Activated CD4-positive, alpha-beta T cell treated with anti-CD3 and anti-CD28 coated beads for 48 hours (primary cell): ENCODE data around the gene RASA3.
"Not testable (repeated sequence)": the region's sequence is repeated elsewhere in the genome, so short reads cannot be mapped to it uniquely, and the experiment has no call there.

Experiments used
- DNase-seq: peaks from one replicate; pipeline ENCODE4 v3.0.0-alpha.2; 2020

The RASA3 gene

DNA sequence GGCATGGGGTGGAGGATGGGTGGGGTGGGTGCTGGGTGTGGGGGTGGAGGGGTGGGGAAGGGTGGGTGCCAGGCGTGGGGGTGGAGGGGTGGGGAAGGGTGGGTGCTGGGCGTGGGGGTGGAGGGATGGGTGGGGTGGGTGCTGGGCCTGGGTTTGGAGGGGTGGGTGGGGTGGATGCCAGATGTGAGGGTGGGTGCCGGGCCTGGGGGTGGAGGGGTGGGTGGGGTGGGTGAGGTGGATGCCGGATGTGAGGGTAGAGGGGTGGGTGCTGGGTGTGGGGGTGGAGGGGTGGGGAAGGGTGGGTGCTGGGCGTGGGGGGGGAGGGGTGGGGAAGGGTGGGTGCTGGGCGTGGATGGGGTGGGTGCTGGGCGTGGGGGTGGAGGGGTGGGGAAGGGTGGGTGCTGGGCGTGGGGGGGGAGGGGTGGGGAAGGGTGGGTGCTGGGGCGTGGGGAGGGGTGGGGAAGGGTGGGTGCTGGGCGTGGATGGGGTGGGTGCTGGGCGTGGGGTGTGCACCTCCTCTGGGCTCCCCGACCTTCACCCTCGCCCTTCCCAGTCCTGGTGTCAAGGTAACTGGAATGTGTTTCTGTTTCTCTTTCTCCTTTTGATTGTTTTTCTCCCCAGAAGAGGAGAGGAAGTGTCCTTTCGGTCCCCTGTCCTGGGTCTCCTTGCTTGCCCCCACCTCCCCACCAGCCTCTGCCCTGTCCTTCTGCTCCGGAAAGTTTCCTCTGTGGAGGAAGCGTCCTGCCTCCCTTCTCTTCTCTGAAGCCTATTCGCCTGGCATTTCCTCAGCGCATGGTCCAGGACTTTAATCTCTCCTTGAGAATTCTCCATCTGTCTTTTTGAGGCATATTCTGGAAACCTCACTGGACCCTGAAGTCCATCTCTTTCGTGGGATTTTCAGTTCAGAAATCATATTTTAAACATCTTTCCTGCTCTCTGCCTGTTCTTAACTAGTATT lies 23.8 kb upstream of the RASA3 start:
- no peak for DNase-seq

DNA sequence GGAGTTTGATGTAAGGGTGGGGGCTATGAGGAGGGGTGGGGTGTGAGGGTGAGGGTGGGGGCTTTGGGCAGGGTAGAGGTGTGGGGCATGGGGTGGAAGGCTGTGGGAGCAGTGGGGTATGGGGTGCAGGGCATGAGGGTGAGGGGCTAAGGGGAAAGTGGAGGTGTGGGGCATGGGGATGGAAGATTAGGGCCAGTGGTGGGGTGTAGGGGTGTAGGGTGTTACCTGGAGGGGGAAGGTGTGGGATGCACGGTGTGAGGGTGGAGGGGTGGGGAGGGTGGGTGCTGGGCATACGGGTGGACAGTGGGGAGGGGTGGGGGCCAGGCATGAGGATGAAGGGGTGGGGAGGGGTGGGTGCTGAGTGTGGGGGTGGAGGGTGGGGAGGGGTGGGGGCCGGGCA lies 22.9 kb upstream of the RASA3 start:
- no peak for DNase-seq

DNA sequence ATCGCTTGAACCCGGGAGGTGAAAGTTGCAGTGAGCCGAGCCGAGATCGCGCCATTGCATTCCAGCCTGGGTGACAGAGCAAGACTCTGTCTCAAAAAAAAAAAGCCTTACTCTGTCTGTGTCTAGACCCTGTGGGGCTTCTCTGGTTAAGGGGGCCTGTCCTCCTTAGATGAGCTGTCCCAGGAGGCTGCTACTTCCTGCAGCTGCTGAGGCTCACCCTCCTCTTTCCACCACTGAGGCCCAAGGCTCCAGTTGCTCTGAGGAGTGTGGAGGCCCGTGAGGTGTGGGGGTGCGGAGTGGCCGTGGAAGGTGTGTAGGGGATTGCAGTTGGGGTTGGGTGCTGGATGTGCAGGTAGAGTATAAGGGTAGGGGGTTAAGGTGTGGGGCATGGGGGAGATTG lies 22.1 kb upstream of the RASA3 start:
- DNase-seq = no peak

DNA sequence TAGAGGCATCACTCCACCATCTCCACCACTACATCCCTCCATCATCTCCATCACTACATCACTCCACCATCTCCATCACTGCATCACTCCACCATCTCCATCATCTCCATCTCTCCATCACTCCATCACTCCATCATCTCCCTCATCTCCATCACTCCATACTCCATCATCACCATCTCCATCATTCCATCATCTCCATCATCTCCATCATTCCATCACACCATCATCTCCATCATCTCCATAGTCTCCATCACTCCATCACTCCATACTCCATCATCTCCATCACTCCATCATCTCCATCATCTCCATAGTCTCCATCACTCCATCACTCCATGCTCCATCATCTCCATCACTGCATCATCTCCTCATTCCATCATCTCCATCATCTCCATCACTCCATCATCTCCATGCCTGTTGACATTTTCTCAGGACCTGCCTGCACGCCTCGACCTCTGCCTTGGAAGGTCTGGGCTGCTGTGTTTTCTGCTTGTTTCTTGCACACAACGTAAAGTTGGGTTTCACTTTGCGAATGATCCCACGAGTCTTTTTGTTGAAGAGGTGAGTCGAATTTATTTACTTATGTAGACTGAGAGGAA lies 21.2 kb upstream of the RASA3 start:
- DNase-seq = no peak

DNA sequence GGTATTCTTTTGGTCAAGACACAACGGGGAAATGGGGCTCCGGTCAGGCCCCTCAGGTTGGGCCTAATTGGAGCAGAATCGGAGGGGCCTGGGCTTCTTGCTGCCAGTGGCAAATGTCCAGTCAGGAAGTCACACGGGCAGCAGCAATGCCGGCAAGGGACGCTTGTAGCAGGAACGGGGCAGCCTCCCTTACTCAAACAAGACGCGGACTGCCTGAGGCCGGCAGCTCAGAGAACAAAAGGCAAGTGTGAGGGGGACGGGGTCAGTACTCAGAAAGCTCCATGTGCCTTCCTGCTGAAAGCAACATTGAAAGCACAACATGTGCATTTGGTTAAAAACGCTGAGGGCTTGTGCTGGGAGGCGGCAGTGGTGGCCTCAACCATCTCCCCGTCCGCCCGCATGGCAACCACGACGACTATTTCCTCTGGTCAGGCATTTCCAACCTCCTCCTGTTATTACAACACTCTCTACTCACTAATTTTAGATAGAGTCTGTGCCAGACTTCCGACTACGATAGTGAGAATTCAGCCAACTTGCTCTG lies 20.5 kb upstream of the RASA3 start:
- no peak for DNase-seq

DNA sequence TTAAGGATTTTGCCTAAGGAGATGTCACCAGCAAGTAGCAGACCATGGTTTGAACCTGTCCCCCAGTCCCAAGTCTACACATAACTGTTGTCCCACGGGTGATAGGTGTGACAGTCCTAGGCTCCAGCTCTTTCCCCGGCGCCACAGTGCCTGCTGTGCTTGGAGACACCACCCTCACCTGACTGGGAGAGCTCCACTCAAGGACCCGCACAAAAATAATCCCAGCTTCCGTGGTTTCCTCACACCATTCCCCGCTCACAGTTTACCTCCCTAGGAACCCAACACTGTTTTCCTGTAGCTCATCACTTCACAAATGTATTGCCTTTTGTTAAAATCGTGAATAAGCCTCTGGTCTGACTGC lies 19.8 kb upstream of the RASA3 start:
- DNase-seq = no peak

DNA sequence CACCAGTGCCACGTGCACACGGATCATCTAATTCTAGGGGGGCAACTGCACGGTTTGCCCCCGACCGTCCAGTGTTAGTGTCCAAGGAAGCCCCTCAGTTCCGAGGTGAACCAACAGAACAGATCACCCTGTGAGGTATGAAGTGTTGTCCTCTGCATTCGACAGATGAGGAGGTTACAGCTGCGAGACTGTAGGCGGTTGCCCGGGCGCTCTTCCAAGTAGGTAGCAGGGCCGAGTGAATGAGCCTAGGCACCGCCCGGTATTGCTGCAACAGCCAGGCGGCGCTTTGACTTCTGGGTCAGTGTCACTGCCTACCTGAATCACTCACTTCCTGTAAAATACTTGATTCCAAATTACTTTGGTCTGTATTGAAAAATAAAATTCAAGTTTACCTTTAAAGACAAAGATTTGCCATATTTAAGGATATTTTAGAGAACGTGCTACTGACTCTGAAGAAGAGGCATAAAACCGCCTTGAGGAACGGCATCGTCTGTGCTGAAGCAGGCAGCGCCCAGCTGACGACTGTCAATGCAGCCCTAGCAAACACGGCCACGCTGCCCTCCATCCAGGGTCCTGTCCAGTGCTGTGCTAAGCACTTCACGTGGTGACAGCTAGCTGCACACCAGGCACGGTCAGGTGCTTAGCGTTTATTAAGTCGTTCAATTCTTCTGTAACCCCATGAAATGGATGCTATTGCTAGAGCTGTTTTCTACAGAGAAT lies 19.3 kb upstream of the RASA3 start:
- DNase-seq = peak; percentile 73

DNA sequence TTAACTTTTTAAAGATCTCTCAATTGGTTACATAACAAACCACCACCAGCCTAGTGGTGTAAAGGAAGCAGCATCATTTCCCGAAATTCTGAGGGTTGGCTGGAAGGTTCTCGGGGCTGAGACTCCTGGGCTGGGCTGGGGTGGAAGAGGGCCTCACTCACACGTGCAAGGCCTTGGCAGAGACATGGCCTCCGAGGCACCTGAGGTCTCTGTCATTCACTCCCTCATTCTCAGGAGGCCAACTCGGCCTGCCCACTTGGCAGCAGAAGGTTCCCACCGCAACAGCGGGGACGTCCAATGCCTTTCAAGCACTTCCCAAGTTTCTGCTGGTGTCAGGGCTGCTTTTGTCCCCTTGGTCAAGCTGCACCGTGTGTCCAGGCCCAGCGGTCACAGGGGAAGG lies 18.6 kb upstream of the RASA3 start:
- no peak for DNase-seq

DNA sequence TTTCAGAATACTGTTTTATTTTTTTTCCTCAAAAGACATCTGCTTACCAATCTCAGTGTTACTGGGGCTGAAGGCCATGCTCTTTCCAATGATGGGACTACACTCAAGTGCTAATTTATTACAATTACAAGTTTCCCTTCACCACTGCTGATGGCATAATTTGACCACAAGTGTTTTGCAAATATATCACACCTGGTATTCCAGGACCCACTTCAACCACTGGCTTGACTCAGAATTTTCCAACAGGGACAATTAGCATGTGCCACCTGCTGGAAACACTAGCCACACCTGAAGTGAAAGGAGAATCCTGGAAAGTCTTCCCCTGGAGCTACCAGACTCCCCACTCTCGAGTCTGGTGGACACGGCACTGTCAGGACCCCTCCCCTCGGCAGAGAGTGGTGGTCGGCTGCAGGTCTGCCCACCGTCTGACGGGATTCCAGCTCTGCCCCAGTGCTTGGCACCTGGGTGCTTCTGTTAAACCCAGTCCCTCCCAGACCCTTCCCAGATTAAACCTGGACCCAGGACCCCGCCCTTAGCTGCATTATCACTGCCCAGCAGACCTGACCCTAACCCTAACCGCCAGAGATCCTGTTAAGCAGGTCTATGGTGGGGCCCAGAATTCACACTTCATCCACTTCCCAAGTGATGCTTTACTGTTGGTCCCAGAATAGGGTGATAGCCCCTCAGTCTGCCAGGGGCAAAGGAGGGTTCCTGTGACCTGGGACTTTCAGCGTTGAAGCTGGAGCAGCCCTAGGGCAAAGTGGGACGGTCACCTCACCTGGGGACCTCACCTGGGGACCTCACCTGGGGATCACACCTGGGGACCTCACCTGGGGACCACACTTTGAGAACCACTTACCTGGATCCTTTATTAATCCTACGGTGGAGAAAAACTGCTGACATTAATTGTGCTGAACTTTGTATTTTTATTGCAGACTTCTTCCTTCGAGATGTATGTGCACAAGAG lies 17.6 kb upstream of the RASA3 start:
- DNase-seq = no peak

DNA sequence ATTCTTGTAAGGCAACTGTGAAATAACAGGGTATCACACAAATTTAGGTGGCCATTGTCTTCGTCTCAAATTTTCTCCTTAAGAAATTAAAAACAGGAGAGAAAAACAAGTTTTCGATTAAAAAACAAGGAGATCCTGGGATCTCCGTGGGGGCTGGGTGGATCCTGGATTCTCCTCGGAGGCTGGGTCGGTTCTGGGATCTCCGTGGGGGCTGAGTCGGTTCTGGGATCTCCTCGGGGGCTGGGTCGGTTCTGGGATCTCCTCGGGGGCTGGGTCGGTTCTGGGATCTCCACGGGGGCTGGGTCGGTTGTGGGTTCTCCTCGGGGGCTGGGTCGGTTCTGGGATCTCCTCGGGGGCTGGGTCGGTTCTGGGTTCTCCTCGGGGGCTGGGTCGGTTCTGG lies 16.5 kb upstream of the RASA3 start:
- DNase-seq = not testable (repeated sequence)

DNA sequence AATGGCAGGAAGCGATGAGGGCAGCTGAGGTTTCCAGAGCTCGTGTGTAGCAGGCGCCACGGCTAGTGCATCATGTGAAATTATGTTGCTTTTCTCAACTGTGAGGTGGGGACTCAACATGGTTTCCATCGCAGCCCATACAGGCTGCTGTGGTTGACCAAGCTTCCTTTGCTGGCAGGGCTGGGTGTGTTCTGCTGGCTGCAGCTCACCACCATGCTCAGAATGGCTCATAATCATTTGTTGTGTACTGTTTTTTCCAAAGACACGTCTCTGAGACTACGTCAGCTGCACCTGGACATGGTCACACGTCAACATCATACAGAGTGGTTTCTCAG lies 16.1 kb upstream of the RASA3 start:
- peak; percentile 85 for DNase-seq

DNA sequence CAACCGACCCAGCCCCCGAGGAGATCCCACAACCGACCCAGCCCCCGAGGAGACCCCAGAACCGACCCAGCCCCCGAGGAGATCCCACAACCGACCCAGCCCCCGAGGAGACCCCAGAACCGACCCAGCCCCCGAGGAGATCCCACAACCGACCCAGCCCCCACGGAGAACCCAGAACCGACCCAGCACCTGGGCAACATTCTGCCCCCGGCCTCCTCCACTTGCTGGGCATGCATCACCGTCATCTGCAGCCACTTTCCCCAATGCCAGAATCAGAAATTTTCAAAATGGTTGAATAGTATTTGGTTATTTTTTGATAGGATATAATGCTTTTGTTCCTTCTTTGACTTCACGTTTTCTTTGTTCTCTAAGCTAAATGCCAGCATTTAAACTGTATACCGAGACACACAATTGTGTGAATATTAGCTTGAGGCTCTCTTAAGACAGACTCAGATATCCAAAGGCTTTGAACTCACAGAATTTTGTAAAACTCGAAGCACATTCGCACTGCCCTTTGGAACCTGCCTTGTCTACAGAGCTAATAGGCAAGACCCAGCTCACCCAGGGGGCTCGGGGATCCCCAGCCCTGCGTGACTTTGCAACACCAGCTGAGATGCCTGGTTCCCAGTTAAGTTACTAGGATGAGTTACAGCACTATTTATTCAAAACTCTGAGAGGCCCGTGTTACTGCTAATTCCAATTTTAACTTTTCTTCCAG lies 15.5 kb upstream of the RASA3 start:
- no peak for DNase-seq

DNA sequence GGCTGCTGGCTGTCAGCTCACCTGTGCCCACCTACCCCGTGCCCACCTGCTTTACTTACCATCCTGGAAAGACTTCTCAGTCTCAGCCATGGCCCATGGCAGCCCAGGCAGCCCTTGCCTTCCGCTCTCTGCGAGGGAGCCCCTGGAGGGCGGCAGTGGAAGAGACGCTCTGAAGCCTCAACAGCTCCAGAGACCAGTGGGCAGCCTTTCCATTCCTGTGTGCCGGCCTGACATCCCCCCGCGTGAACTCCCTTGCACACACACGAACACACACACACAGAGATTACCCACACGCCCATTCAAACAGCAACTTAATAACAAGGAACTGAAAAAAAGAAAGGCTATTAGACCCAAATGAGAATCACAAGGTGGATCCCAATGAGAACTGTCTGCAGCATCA lies 14.2 kb upstream of the RASA3 start:
- DNase-seq = peak; percentile 39

DNA sequence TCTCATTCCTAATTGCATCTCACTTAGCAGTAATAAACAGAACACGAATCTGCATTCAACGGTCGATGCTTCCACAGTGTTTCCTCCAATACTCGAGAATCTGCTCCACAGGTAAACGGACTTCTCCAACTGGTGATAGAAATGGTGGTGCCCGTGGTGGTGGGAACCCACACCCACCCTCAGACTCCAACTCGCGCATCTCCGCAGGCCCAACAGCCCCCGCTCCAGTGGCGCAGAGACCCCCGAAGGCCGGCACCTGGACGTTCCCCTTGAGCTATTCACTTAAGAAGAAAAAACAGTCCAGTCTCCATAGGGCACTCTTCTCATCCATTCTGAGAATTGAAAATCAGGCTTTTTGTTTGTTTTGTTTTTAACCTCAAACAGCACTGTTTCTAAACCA lies 13.8 kb upstream of the RASA3 start:
- no peak for DNase-seq

DNA sequence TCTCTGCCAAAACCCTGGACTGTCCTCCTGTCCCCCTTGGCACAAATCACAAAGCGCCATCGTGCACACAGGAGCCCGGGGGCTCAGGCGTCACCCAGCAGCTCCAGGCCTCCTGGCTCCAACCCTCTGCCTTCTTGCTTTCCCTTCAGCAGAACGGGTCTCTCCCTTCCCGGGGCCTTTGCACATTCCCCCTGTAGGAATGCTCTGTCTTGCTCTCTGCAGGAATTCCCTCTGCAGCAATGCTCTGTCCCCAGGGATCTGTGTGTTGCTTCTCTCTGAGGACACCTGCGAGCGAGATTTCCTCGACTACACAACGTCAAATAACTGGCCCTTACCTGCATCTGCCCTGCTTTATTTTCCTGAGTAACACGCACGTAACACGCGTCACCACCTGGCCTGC lies 13.3 kb upstream of the RASA3 start:
- DNase-seq = no peak

DNA sequence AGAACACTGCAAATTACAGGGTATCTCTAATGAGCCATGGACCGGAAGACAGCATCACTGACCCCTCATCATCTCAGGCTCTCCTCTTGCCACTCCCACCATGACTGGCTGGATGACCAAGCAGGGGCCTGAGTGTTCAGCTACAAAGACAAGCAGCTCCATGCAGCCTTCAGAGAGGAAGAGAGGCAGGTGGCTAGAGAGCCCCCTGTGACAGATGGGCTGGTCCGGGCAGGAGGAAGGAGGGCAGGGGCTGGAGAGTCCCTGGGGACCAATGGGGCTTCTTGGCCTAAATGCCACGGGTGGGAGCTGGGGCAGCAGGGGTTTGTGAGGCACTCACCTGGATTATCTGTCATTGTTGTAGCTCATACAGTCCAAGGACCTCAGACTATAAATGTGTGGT lies 12.8 kb upstream of the RASA3 start:
- no peak for DNase-seq

DNA sequence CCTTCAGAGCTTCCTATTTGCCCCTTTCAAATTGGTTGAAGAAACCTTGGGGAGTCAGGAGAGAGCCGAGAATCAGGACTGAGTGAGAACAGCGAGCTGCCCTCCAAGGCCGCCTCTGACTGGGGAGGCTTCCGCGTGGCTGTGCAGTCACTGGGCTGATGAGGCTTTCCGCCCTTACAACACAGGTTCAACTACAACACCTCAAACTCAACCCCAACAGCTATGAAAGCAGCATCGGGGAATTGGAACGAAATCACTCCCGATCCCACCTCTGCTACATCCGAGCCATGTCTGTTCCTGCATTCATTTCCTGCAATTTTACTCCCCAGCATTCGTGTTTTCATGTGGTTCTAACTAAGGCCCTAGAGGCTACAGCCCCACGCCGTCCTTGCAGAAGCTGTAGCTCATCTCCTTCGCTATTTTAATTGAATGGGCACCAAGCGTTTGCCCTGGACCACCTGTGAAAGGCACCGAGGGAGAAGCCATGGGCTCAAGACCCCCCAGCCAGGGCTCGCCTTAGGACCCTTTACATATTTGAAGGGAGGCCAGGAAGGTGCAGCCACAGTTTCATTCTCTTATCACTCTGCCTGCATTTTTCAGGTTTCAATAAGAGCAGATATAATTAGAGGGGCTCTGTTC lies 12.3 kb upstream of the RASA3 start:
- no peak for DNase-seq

DNA sequence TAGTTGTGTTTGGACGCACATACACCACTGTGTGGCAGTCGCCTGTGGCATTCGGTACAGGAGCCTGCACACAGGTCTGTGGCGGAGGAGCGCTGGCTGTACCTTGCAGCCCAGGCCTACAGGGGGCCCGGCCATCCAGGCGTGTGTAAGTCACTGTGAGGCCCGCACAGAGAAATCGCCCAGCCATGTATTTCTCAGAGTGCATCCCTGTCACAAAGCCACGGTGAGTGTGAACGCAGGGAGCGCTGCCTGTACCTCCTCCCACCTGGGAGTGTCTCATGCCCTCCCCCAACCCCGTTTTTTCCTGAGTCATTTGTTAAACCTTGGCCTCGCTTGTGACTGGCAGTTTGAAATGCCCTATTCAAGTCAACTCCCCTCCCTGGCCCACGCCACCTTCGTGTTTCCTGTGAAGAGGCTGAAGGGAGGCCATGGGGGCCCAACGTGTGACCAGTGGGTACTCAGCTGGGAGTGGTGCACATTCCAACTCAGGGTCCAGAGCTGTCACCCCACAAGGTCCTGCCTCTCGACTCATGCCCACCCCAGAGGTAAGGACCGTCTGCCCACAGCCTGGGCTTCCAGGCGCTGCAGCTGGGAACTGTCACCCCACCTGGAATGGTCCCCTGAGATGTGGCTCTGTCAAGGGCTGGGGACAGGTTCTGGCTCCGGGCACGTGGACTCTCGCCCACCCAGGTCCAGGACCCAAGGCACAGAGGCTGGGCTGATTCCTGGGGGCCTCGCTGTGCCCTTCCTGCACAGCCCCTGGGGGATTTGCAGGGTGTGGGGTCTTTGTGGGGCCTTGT lies 11.6 kb upstream of the RASA3 start:
- peak; percentile 71 for DNase-seq

DNA sequence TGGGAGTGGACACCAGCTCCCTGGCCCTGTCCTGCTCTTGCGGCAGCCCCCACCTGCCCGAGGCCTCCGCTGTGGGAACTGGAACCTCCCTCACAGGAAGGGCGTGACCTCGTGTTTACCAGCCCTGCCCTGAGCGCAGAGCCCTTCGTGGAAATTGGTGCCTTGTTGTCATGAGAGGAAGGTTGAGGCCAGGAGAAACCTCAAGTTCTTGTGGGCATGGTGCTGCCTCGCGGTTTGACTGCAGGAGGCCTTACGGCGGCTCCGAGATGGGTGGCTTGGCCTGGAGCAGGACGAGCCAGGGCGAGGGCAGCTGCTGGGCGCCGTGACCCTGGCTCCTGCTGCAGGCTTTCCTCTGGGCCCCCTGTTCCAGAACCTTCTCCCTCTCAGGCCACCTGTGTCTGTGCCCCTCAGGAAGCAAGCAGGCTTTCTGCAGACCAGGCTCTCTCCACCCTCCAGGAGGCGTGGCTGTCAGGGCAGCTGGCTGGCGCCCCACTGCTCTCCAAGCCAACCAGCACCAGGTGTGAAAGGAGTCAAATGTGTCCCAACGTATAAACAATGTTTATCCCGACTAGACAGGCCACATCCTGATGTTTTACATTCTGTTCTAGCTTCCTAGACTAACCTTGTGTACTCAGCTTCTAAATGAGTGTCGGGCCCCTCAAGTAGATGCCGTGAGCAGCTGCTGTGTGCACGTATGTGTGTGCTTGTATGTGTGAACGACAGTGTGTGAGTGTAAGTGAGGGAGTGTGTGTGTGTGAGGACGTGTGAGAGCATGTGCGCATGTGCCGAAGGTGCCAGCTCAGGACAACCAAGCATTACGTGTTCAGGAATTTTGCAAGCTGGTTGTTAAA lies 10.4 kb upstream of the RASA3 start:
- DNase-seq = peak; percentile 57

DNA sequence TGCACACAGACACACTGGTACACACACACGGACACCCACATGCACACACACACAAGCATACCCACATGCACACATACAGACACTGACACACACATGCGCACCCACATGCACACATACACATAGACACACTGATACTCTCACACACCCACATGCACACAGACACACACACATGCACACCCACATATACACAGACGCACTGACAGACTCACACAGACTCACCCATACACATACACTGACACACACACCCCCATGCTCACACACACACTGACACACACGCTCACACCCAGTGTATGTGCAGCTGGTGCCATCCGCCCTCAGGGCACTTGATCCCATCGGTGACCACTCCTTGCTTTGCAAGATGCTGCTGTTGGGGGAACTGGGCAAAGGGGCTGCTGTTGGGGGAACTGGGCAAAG lies 9.7 kb upstream of the RASA3 start:
- DNase-seq = no peak
